Left lung (tissue), 10 donors: ENCODE results near the gene TRMU. TPM values are rescaled to one million over a fixed set of nuclear protein-coding genes. Genes with fewer than 3 reads are reported as not detected.
"Not testable (repeated sequence)": the region's sequence is repeated elsewhere in the genome, so short reads cannot be mapped to it uniquely, and the experiment has no call there.

Experiments used
- ATAC-seq: fragments of 200-7000 bp; cut with Tn5 transposase; one replicate; pipeline ENCODE4 v1.9.1; 2020; ENCODE audit warnings: moderate library complexity
- DNase-seq, 4 donors: peaks; one replicate each; pipeline ENCODE4 v3.0.0-alpha.2; 2013 to 2020
- H3K27ac ChIP-seq, 2 donors: fragments of 200-600 bp; sonication (generic) in 1 of 2; one replicate each; pipeline versions ENCODE4 v1.5.0 to v1.8.0; 2020 to 2021
- H3K27me3 ChIP-seq, 2 donors: fragments of 200-600 bp; sonication (generic) in 1 of 2; one replicate each; pipeline versions ENCODE4 v1.5.0 to v1.8.0; 2020 to 2021
- H3K36me3 ChIP-seq, 2 donors: fragments of 200-600 bp; sonication (generic) in 1 of 2; one replicate each; pipeline versions ENCODE4 v1.5.0 to v1.8.0; 2020 to 2021
- H3K4me1 ChIP-seq, 2 donors: fragments of 200-600 bp; one replicate each; pipeline ENCODE4 v1.8.0; 2021
- H3K4me3 ChIP-seq, 2 donors: fragments of 200-600 bp; sonication (generic) in 1 of 2; one replicate each; pipeline versions ENCODE4 v1.5.0 to v1.8.0; 2020 to 2021; ENCODE audit warnings: mild to moderate bottlenecking in 1 of 2
- H3K9me3 ChIP-seq, 2 donors: fragments of 200-600 bp; sonication (generic) in 1 of 2; one replicate each; pipeline versions ENCODE4 v1.5.0 to v1.8.0; 2020 to 2021
- intact Hi-C, 2 donors: fragments of 100-400 bp; cut with DNase I; formaldehyde crosslinking; loops; one replicate each; pipeline versions ENCODE4 v1.11.2 to v1.14.2; 2022
- polyA plus RNA-seq, 6 donors: library from polyadenylated mRNA; unstranded; fragments of 120-200 nt; gene quantifications; one replicate each; pipeline ENCODE4 v1.2.1, GENCODE V29; 2013; ENCODE audit not compliant: insufficient read length in 6 of 6
- total RNA-seq, 2 donors: library from RNA; stranded (reverse); fragmentation: NEBNext Ultra II Directional; extraction: Animal tissue kit (Norgen Biotek cat#: 25700); gene quantifications; one replicate each; pipeline ENCODE4 v1.2.1, GENCODE V29; 2021
- TF ChIP-seq, protein P1 (sequence below), 2 donors: fragments of 200-600 bp; sonication (generic) in 1 of 2; IDR thresholded peaks; one replicate each; pipeline versions ENCODE4 v1.5.0 to v1.8.0; 2021; ENCODE audit warnings: antibody characterized with exemption in 2 of 2
- donor health status: DM: no; HTN: yes; CAD: no.
- donor health status: DM: no; HTN: no; CAD: no.

Gene TRMU
- total and polyA plus RNA-seq, 8 donors, result 34.1 to 53.1 (median 42.5) TPM

DNA sequence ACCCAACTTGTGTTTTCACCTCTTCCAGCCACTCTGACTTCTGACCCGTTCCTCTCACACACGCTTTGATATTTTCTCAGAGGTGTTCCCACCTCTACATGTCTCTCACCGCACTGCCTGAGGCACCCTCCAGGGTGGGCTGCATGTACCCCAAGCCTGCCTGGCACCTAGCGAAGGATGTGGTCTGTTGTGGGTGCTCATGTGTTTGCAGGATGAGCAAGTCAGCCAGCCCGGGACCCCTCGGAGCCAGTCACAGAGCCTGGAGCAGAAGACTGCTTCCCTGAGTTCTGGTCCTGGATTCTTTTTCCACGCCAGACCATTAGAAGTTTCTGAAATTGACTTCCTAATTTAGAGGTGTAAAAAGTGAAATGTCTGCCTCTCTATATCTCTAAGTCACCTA lies 35.0 kb upstream of the TRMU start:
- intact Hi-C loops, result loop anchor here in 1 of 2 donors (10.0 kb wide), 1 partner anchor 176 kb away; no protein-coding TSS in a partner anchor
- no peaks in the 10 kb centered on the region for H3K9me3 ChIP-seq
- H3K4me1 ChIP-seq, result peaks cover 8 to 26% of the 10 kb centered on the region in 2 donors
- no peak overlapping the region for H3K27ac ChIP-seq
- H3K4me3 ChIP-seq, result no peak overlapping the region
- no peaks in the 10 kb centered on the region for H3K27me3 ChIP-seq
- DNase-seq (no peak), ATAC-seq (no peak)
- TF ChIP-seq, protein P1, sequence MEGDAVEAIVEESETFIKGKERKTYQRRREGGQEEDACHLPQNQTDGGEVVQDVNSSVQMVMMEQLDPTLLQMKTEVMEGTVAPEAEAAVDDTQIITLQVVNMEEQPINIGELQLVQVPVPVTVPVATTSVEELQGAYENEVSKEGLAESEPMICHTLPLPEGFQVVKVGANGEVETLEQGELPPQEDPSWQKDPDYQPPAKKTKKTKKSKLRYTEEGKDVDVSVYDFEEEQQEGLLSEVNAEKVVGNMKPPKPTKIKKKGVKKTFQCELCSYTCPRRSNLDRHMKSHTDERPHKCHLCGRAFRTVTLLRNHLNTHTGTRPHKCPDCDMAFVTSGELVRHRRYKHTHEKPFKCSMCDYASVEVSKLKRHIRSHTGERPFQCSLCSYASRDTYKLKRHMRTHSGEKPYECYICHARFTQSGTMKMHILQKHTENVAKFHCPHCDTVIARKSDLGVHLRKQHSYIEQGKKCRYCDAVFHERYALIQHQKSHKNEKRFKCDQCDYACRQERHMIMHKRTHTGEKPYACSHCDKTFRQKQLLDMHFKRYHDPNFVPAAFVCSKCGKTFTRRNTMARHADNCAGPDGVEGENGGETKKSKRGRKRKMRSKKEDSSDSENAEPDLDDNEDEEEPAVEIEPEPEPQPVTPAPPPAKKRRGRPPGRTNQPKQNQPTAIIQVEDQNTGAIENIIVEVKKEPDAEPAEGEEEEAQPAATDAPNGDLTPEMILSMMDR (IDR thresholded peaks at IDR 0.05), result no peak
- H3K36me3 ChIP-seq, result no peaks in the 10 kb centered on the region

DNA sequence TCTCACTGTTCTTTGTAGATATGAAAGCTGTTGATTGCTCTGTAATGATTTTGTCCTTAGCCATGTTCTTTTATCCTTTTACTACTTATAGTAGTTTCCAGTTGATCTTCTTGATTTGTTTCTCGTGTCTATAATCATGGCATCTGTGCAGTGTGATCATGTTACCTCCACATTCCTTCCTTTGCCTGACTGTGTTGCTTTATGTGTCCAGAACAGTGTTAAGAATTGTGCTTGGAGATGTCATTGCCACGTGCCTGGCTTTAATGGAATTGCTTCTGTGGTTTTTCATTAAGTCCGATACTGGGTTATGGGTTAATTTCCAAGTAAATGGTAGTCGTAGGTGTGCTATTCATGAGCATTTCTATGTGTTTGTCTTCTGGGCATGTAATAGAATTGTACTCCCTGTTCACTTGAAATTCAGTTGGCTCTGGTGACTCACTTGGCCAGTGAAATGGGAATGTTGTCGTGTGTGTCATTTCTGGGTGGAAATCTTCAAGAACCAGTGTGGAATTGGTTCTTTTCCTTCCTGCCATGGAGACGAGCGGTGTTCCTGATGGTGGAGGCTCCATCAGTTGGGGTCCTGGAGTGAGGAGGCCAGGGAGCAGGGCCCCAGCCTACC lies 32.1 kb upstream of the TRMU start:
- Histone ChIP-seq H3K27me3 (no peaks in the 10 kb centered on the region), H3K4me3 (no peak overlapping the region), H3K27ac (no peak overlapping the region), H3K9me3 (no peaks in the 10 kb centered on the region), H3K36me3 (peaks cover 0 to 3% of the 10 kb centered on the region in 2 donors), H3K4me1 (no peaks in the 10 kb centered on the region)
- DNase-seq (no peak), ATAC-seq (no peak)
- TF ChIP-seq, protein P1 (IDR thresholded peaks at IDR 0.05), result no peak
- intact Hi-C loops, result loop anchor here in 1 of 2 donors (10.0 kb wide), 1 partner anchor 179 kb away; no protein-coding TSS in a partner anchor

DNA sequence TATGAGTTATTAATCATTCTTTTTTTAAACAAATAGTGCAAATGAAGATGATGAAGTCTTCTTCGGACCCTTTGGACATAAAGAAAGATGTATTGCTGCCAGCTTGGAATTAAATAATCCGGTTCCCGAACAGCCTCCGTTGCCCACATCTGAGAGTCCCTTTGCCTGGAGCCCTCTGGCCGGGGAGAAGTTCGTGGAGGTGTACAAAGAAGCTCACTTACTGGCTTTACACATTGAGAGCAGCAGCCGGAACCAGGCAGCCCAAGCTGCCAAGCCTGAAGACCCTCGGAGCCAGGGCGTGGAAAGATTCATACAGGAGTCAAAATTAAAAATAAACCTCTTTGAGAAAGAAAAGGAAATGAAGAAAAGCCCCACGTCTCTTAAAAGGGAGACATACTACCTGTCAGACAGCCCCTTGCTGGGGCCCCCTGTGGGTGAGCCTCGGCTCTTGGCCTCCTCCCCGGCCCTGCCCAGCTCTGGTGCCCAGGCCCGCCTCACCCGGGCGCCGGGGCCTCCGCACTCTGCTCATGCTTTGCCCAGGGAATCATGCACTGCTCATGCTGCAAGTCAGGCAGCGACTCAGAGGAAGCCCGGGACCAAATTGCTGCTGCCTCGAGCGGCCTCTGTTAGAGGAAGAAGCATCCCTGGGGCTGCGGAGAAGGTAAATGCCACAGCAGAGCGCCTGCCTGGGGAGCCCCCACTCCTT lies 27.1 kb upstream of the TRMU start:
- no peak for DNase-seq

DNA sequence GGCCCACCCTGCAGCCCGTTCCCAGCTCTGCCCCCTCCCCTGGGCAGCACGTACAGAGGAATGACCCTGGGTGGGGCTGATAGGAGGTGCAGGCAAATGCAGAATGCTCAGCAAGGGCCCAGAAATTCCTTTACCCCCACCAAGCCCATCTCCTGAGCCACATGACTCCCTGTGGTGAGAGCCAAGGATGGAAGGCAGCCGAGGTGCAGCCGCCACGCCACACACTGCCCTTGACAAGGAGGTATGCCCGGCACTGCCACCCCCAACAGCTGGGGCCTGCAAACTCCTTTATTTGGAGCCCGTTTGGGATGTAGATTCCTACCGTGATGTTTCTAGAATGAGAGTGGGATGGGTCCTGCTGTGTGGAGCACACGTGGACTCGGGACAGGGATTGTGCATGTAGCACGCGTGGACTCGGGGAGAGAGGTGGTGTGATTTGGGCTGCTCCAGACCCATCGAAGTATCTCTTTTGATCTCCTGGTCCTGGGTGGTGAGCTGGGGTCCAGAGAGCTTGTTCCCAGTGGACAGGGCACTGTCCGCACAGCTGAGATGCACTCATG lies 25.9 kb upstream of the TRMU start:
- intact Hi-C loops, result loop anchor here (10.0 kb wide), 2 partner anchors 185 to 315 kb away; no protein-coding TSS in a partner anchor
- H3K27me3 ChIP-seq, result no peaks in the 10 kb centered on the region
- H3K4me3 ChIP-seq, result no peak overlapping the region
- TF ChIP-seq, protein P1 (IDR thresholded peaks at IDR 0.05), result no peak
- ATAC-seq (no peak), DNase-seq (no peak)
- H3K4me1 ChIP-seq, result no peaks in the 10 kb centered on the region
- H3K27ac ChIP-seq, result no peak overlapping the region
- H3K9me3 ChIP-seq, result no peaks in the 10 kb centered on the region
- H3K36me3 ChIP-seq, result peaks cover 0 to 11% of the 10 kb centered on the region in 2 donors

More for the DNA sequence above, 27.1 kb upstream of the TRMU start:
- Histone ChIP-seq H3K27ac (no peak overlapping the region), H3K36me3 (peaks cover 0 to 11% of the 10 kb centered on the region in 2 donors), H3K4me3 (no peak overlapping the region), H3K4me1 (no peaks in the 10 kb centered on the region), H3K27me3 (no peaks in the 10 kb centered on the region), H3K9me3 (no peaks in the 10 kb centered on the region)
- ATAC-seq, result no peak
- TF ChIP-seq, protein P1 (IDR thresholded peaks at IDR 0.05), result no peak
- intact Hi-C loops, result loop anchor here in 1 of 2 donors (10.0 kb wide), 1 partner anchor 184 kb away; no protein-coding TSS in a partner anchor

DNA sequence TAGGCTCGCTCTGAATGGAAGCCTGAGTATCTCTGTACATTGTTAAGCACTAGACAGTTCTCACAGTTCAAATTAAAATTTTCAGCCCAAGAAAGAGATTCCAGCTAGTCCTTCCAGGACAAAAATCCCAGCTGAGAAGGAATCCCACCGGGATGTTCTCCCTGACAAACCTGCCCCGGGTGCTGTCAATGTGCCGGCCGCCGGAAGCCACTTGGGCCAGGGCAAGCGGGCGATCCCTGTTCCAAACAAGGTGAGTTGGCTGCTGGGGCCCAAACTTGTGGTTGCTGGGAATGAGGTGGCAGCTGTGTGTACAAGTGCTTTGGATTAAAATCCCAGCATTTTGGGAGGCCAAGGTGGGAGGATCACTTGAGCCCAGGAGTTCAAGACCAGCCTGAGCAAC lies 23.5 kb upstream of the TRMU start:
- intact Hi-C loops, result loop anchor here in 1 of 2 donors (10.0 kb wide), 1 partner anchor 317 kb away; no protein-coding TSS in a partner anchor
- ATAC-seq, result no peak
- TF ChIP-seq, protein P1 (IDR thresholded peaks at IDR 0.05), result no peak

DNA sequence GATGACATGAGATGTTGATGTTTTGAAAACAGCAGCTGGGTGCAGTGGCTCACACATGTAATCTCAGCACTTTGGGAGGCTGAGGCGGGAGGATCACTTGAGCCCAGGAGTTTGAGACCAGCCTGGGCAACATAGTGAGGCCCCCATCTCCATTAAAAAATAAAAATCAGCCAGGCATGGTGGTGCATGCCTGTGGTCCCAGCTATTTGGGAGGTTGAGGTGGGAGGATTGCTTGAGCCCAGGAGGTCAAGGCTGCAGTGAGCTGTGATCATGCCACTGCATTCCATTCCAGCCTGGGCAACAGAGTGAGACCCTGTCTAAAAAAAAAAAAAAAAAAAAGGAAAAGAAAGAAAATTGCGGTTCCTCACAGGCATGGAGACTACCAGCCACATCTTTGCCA lies 22.7 kb upstream of the TRMU start:
- intact Hi-C loops, result loop anchor here in 1 of 2 donors (10.0 kb wide), 1 partner anchor 318 kb away; no protein-coding TSS in a partner anchor
- peaks cover 0 to 20% of the 10 kb centered on the region in 2 donors for H3K36me3 ChIP-seq
- not testable (repeated sequence) for H3K4me3 ChIP-seq

More for the DNA sequence above, 23.5 kb upstream of the TRMU start:
- Histone ChIP-seq H3K9me3 (no peaks in the 10 kb centered on the region), H3K27ac (no peak overlapping the region), H3K27me3 (no peaks in the 10 kb centered on the region), H3K4me1 (no peaks in the 10 kb centered on the region), H3K36me3 (peaks cover 0 to 13% of the 10 kb centered on the region in 2 donors), H3K4me3 (no peak overlapping the region)
- DNase-seq, result no peak

More for the DNA sequence above, 22.7 kb upstream of the TRMU start:
- H3K27me3 ChIP-seq, H3K27ac ChIP-seq, H3K9me3 ChIP-seq, DNase-seq, H3K4me1 ChIP-seq, ATAC-seq: not testable (repeated sequence)
